Measurements from ENCODE around the gene NALF2. TPM values are rescaled to one million over a fixed set of nuclear protein-coding genes. Genes with fewer than 3 reads are reported as not detected.

Gene NALF2
- total RNA-seq, result 0.20 and 0.32 TPM in 2 replicates

GRCh38 chrX:69503782-69504625 lies at the start of gene NALF2:
Gene NALF2, plus strand, starts transcription at chrX:69504326. Its CDS starts 957 bp downstream, at chrX:69505283.
- intact Hi-C loops (cut with micrococcal nuclease), result no loop called here

- intact Hi-C loops (cut with micrococcal nuclease), result no loop called here
Measured at GRCh38 chrX:69457756-69458155, 46.4 kb upstream of the NALF2 start.

- intact Hi-C loops (cut with micrococcal nuclease), result no loop called here
Measured at GRCh38 chrX:69466546-69466945, 37.6 kb upstream of the NALF2 start.

GRCh38 chrX:69469975-69470374 lies 34.2 kb upstream of the NALF2 start:
- intact Hi-C loops (cut with micrococcal nuclease), result no loop called here

- intact Hi-C loops (cut with micrococcal nuclease), result no loop called here
Measured at GRCh38 chrX:69489625-69490024, 14.5 kb upstream of the NALF2 start.

- intact Hi-C loops (cut with micrococcal nuclease), result loop anchor here (1.0 to 2.0 kb wide), 4 partner anchors 45 to 603 kb away; no protein-coding TSS in a partner anchor
Measured at GRCh38 chrX:69493193-69493592, 10.9 kb upstream of the NALF2 start.

- intact Hi-C loops (cut with micrococcal nuclease), result loop anchor here (1.0 to 2.0 kb wide), 4 partner anchors 45 to 603 kb away; no protein-coding TSS in a partner anchor
Measured at GRCh38 chrX:69493766-69494165, 10.4 kb upstream of the NALF2 start.

- intact Hi-C loops (cut with micrococcal nuclease), result no loop called here
Measured at GRCh38 chrX:69496183-69496582, 7.9 kb upstream of the NALF2 start.

- intact Hi-C loops (cut with micrococcal nuclease), result no loop called here
Measured at GRCh38 chrX:69501429-69501828, 2.7 kb upstream of the NALF2 start.

- intact Hi-C loops (cut with micrococcal nuclease), result no loop called here
Measured at GRCh38 chrX:69503228-69503781, 821 bp upstream of the NALF2 start.

- intact Hi-C loops (cut with micrococcal nuclease), result no loop called here
Measured at GRCh38 chrX:69504626-69505612, 793 bp downstream of the NALF2 start.

GRCh38 chrX:69505772-69506616 lies 1.9 kb downstream of the NALF2 start:
- intact Hi-C loops (cut with micrococcal nuclease), result no loop called here

- intact Hi-C loops (cut with micrococcal nuclease), result no loop called here
Measured at GRCh38 chrX:69506617-69507499, 2.7 kb downstream of the NALF2 start.

GRCh38 chrX:69507500-69507789 lies 3.3 kb downstream of the NALF2 start:
- intact Hi-C loops (cut with micrococcal nuclease), result no loop called here

GRCh38 chrX:69508610-69509009 lies 4.5 kb downstream of the NALF2 start:
- intact Hi-C loops (cut with micrococcal nuclease), result no loop called here

- intact Hi-C loops (cut with micrococcal nuclease), result no loop called here
Measured at GRCh38 chrX:69510137-69510715, 6.1 kb downstream of the NALF2 start.

- intact Hi-C loops (cut with micrococcal nuclease), result no loop called here
Measured at GRCh38 chrX:69510914-69511513, 6.9 kb downstream of the NALF2 start.

GRCh38 chrX:69522052-69522451 lies 17.9 kb downstream of the NALF2 start:
- intact Hi-C loops (cut with micrococcal nuclease), result no loop called here

- intact Hi-C loops (cut with micrococcal nuclease), result no loop called here
Measured at GRCh38 chrX:69523314-69523713, 19.2 kb downstream of the NALF2 start.

Measured in T-helper 1 cell treated with Interleukin-12 subunit alpha and Interleukin-12 subunit beta and Interleukin-4 antibody, amounts not matched to agents 30 ng/mL and 1 ng/mL, for 36 hours (primary cell).